ENCODE results near the gene ANKRA2. TPM values are rescaled to one million over a fixed set of nuclear protein-coding genes. Genes with fewer than 3 reads are reported as not detected.

The ANKRA2 gene
- total and polyA plus RNA-seq, 2 of the 8 experiments (the other 6 are each of a cell fraction or from before 2014, with no cell fraction given), result 7.0 to 12.6 TPM

- no peak for TF ChIP-seq TBP (IDR thresholded peaks at IDR 0.05; ENCODE audit: low read depth, low read length)
- no peak for TF ChIP-seq CHD7 (IDR thresholded peaks at IDR 0.05; ENCODE audit: insufficient replicate concordance, low read length)
- no peak for TF ChIP-seq TEAD4 (IDR thresholded peaks at IDR 0.05; ENCODE audit: low read depth, low read length)
- TF ChIP-seq NANOG (IDR thresholded peaks at IDR 0.05; ENCODE audit: insufficient read depth, low read depth, low read length, poor library complexity, severe bottlenecking), result no peak
- TF ChIP-seq KDM5A (IDR thresholded peaks at IDR 0.05; ENCODE audit: low read length), result no peak
- TF ChIP-seq JUND (IDR thresholded peaks at IDR 0.05; ENCODE audit: low read length), result no peak
Measured at GRCh38 chr5:73540192-73540591, 25.2 kb downstream of the ANKRA2 start (continued).

All from H1 (cell line).